Suprapubic skin (tissue), 4 donors: Measurements from ENCODE around the gene HACD2. TPM values are rescaled to one million over a fixed set of nuclear protein-coding genes. Genes with fewer than 3 reads are reported as not detected.
A peak's percentile ranks its signal among the peaks of the same experiment; 100 is the strongest.

ENCODE experiments used
- DNase-seq, 2 donors: peaks; one replicate each; pipeline ENCODE4 v3.0.0-alpha.2; 2019; ENCODE audit warnings: low spot score in 2 of 2
- H3K27ac ChIP-seq: fragments of 200-600 bp; sonication (generic); one replicate; pipeline ENCODE4 v1.5.1; 2019
- H3K27me3 ChIP-seq: fragments of 200-600 bp; sonication (generic); one replicate; pipeline ENCODE4 v1.5.1; 2019
- H3K36me3 ChIP-seq: fragments of 200-600 bp; sonication (generic); one replicate; pipeline ENCODE4 v1.5.1; 2019
- H3K4me1 ChIP-seq: fragments of 200-600 bp; sonication (generic); one replicate; pipeline ENCODE4 v1.5.1; 2019
- H3K4me3 ChIP-seq: fragments of 200-600 bp; sonication (generic); one replicate; pipeline ENCODE4 v1.5.1; 2019; ENCODE audit warnings: mild to moderate bottlenecking
- H3K9me3 ChIP-seq: fragments of 200-600 bp; sonication (generic); one replicate; pipeline ENCODE4 v1.5.1; 2019
- EP300 ChIP-seq: sonication (generic); formaldehyde crosslinking; IDR thresholded peaks from one replicate; pipeline ENCODE4 v1.6.1; 2017; ENCODE audit warnings: antibody characterized with exemption
- POLR2A ChIP-seq, 2 donors: fragments of 450-650 bp; IDR thresholded peaks; one replicate each; pipeline ENCODE4 v1.6.1; 2017; ENCODE audit warnings: antibody characterized with exemption in 2 of 2, mild to moderate bottlenecking in 2 of 2, moderate library complexity in 2 of 2
- POLR2AphosphoS5 ChIP-seq, 3 donors: sonication (generic); formaldehyde crosslinking; IDR thresholded peaks; one replicate each; pipeline ENCODE4 v1.6.1; 2017; ENCODE audit warnings: antibody characterized with exemption in 3 of 3
- WGBS: methylation state at CpG from one replicate; pipeline ENCODE4 v1.1.5; 2018; 5-methylcytosine and 5-hydroxymethylcytosine counted together
- total RNA-seq, 4 donors: library from RNA; depleted of rRNA; stranded (reverse); fragments of >200 nt; gene quantifications; one replicate each; pipeline ENCODE4 v1.1.0, GENCODE V29; 2016
- TF ChIP-seq, protein P1 (sequence below), 2 donors: fragments of 200-600 bp in 1 of 2; fragments of 450-650 bp in 1 of 2; sonication (generic) in 1 of 2; IDR thresholded peaks; one replicate each; pipeline ENCODE4 v1.5.1; 2016 to 2019; ENCODE audit warnings: antibody characterized with exemption in 2 of 2, mild to moderate bottlenecking in 1 of 2, moderate library complexity in 1 of 2

The HACD2 gene
- total RNA-seq, 4 donors from 2014 or later: 38.5 to 76.3 (median 52.6) TPM

- H3K36me3 ChIP-seq: no peaks in the 10 kb centered on the region
- no peaks in the 10 kb centered on the region for H3K9me3 ChIP-seq
- H3K27ac ChIP-seq: no peak overlapping the region
- WGBS: 94% methylated on average over 18 of the region's 27 CpGs
- H3K4me3 ChIP-seq: peak overlapping the region; percentile 77
- H3K27me3 ChIP-seq: peaks cover 50% of the 10 kb centered on the region
- no peak for TF ChIP-seq EP300
- TF ChIP-seq, protein P1, sequence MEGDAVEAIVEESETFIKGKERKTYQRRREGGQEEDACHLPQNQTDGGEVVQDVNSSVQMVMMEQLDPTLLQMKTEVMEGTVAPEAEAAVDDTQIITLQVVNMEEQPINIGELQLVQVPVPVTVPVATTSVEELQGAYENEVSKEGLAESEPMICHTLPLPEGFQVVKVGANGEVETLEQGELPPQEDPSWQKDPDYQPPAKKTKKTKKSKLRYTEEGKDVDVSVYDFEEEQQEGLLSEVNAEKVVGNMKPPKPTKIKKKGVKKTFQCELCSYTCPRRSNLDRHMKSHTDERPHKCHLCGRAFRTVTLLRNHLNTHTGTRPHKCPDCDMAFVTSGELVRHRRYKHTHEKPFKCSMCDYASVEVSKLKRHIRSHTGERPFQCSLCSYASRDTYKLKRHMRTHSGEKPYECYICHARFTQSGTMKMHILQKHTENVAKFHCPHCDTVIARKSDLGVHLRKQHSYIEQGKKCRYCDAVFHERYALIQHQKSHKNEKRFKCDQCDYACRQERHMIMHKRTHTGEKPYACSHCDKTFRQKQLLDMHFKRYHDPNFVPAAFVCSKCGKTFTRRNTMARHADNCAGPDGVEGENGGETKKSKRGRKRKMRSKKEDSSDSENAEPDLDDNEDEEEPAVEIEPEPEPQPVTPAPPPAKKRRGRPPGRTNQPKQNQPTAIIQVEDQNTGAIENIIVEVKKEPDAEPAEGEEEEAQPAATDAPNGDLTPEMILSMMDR (IDR thresholded peaks at IDR 0.05): no peak
- TF ChIP-seq POLR2AphosphoS5 (IDR thresholded peaks at IDR 0.05): no peak
- TF ChIP-seq POLR2A (IDR thresholded peaks at IDR 0.05): no peak
- no peak for DNase-seq
- peaks cover 23% of the 10 kb centered on the region for H3K4me1 ChIP-seq
Observed at GRCh38 chr3:123447416-123447748, 137.5 kb downstream of the HACD2 start.

DNA sequence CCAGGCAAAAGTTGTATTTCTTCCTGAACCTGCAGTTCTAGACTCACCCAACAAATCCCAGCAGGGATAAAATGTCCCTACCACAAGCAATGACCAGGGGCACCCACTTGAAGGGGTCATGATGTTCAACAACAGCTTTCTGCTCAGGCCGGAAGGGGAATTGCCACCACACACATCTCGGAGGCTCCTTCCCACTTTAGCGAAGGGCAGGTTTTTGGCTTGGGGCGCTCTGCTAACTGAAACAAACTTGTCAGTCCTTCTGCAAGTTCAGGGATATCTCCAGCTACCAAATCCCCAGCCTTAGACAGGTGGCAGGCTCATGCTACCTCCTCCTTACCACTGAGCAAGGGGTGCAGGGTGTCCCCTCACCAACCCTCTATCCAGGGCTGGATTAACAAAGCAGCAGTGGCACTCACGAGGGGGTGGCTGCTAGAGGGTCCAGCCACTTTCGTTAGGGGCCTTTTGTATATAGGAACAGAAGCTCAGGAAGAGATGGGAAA is 138.2 kb downstream of the HACD2 start:
- H3K27me3 ChIP-seq: peaks cover 50% of the 10 kb centered on the region
- no peak overlapping the region for H3K4me3 ChIP-seq
- no peak for TF ChIP-seq POLR2AphosphoS5 (IDR thresholded peaks at IDR 0.05)
- TF ChIP-seq EP300: no peak
- TF ChIP-seq POLR2A (IDR thresholded peaks at IDR 0.05): no peak
- TF ChIP-seq, protein P1 (IDR thresholded peaks at IDR 0.05): no peak
- no peaks in the 10 kb centered on the region for H3K9me3 ChIP-seq
- no peaks in the 10 kb centered on the region for H3K36me3 ChIP-seq
- 73% methylated on average over 5 of the region's 6 CpGs for WGBS
- no peak overlapping the region for H3K27ac ChIP-seq
- DNase-seq: no peak
- H3K4me1 ChIP-seq: peaks cover 23% of the 10 kb centered on the region

GRCh38 chr3:123446210-123446609 is 138.6 kb downstream of the HACD2 start:
- peaks cover 23% of the 10 kb centered on the region for H3K4me1 ChIP-seq
- no peaks in the 10 kb centered on the region for H3K9me3 ChIP-seq
- no peak for DNase-seq
- WGBS: 90% methylated on average over 2 of the region's 2 CpGs
- no peak overlapping the region for H3K27ac ChIP-seq
- H3K27me3 ChIP-seq: peaks cover 50% of the 10 kb centered on the region
- no peaks in the 10 kb centered on the region for H3K36me3 ChIP-seq
- TF ChIP-seq, protein P1 (IDR thresholded peaks at IDR 0.05): no peak
- TF ChIP-seq EP300 (no peak), POLR2AphosphoS5 (IDR thresholded peaks at IDR 0.05) (no peak), POLR2A (IDR thresholded peaks at IDR 0.05) (no peak)
- no peak overlapping the region for H3K4me3 ChIP-seq

GRCh38 chr3:123445702-123446101 is 139.2 kb downstream of the HACD2 start:
- H3K9me3 ChIP-seq: no peaks in the 10 kb centered on the region
- DNase-seq: no peak
- H3K36me3 ChIP-seq: no peaks in the 10 kb centered on the region
- no peak overlapping the region for H3K27ac ChIP-seq
- no peak overlapping the region for H3K4me3 ChIP-seq
- WGBS: 74% methylated on average over 2 of the region's 2 CpGs
- H3K4me1 ChIP-seq: peaks cover 23% of the 10 kb centered on the region
- H3K27me3 ChIP-seq: peaks cover 48% of the 10 kb centered on the region
- TF ChIP-seq POLR2A (IDR thresholded peaks at IDR 0.05) (no peak), POLR2AphosphoS5 (IDR thresholded peaks at IDR 0.05) (no peak), EP300 (no peak)
- TF ChIP-seq, protein P1 (IDR thresholded peaks at IDR 0.05): no peak

DNA sequence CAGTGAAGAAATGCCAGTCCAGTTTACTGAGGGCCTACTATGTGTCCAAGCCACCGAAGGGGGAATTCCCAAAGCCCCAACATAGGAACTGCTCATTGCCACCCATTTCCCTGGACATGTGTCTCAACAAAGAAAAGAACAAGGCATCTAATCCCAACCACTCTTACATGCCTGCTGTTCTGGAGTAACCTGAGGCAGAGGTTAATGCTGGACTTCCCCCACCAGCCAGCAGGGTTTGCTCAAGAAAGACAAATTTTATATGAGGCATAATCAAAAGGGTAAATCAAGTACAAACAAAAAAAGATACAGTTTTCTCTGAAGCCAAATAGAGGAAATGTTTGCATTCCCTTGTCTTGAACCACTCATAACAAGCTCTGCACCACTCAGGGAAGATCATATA is 140.1 kb downstream of the HACD2 start:
- 83% methylated on average over 1 of the region's 1 CpG for WGBS
- H3K27ac ChIP-seq: no peak overlapping the region
- TF ChIP-seq, protein P1 (IDR thresholded peaks at IDR 0.05): no peak
- TF ChIP-seq EP300 (no peak), POLR2AphosphoS5 (IDR thresholded peaks at IDR 0.05) (no peak), POLR2A (IDR thresholded peaks at IDR 0.05) (no peak)
- peaks cover 17% of the 10 kb centered on the region for H3K4me1 ChIP-seq
- H3K27me3 ChIP-seq: peaks cover 38% of the 10 kb centered on the region
- no peak for DNase-seq
- no peak overlapping the region for H3K4me3 ChIP-seq
- no peaks in the 10 kb centered on the region for H3K9me3 ChIP-seq
- H3K36me3 ChIP-seq: no peaks in the 10 kb centered on the region
